Trophoblast cell (in vitro differentiated cells and primary cell): ENCODE results near the gene CHMP6.

Source experiments
- DNase-seq, 2 donors: peaks; one replicate each; pipeline ENCODE4 v3.0.0-alpha.2; 2016
- H2AFZ ChIP-seq: 2 replicates; pipeline ENCODE4 v1.6.1; 2013; ENCODE audit warnings: low read length, moderate library complexity, mild to moderate bottlenecking; ENCODE audit not compliant: insufficient read depth, poor library complexity
- H2AK5ac ChIP-seq: 2 replicates; pipeline ENCODE4 v1.6.1; 2013; ENCODE audit warnings: mild to moderate bottlenecking, low read length
- H2BK120ac ChIP-seq: 2 replicates; pipeline ENCODE4 v1.6.1; 2013; ENCODE audit warnings: low read length, mild to moderate bottlenecking, moderate library complexity; ENCODE audit not compliant: insufficient read depth, poor library complexity
- H2BK12ac ChIP-seq: 2 replicates; pipeline ENCODE4 v1.6.1; 2013; ENCODE audit warnings: mild to moderate bottlenecking, low read length, moderate library complexity
- H2BK5ac ChIP-seq: 2 replicates; pipeline ENCODE4 v1.6.1; 2013; ENCODE audit warnings: low read length, low read depth, moderate library complexity, mild to moderate bottlenecking; ENCODE audit not compliant: poor library complexity
- H3K14ac ChIP-seq: 2 replicates; pipeline ENCODE4 v1.6.1; 2013; ENCODE audit warnings: mild to moderate bottlenecking, low read length
- H3K18ac ChIP-seq: 2 replicates; pipeline ENCODE4 v1.6.1; 2013; ENCODE audit warnings: mild to moderate bottlenecking, low read length
- H3K23ac ChIP-seq: 2 replicates; pipeline ENCODE4 v1.6.1; 2013; ENCODE audit warnings: low read length
- H3K27ac ChIP-seq: 2 replicates; pipeline ENCODE4 v1.5.1; 2013; ENCODE audit warnings: low read depth, mild to moderate bottlenecking, inconsistent platforms, low read length, moderate library complexity
- H3K27me3 ChIP-seq: 2 replicates; pipeline ENCODE4 v1.6.1; 2013; ENCODE audit warnings: inconsistent platforms, mild to moderate bottlenecking, low read length, moderate library complexity; ENCODE audit not compliant: insufficient read depth
- H3K36me3 ChIP-seq, 2 experiments: 1 replicate in 1 of 2; 2 replicates in 1 of 2; pipeline ENCODE4 v1.6.1; 2013; ENCODE audit warnings: low read length in 2 of 2, mild to moderate bottlenecking in 2 of 2, moderate library complexity in 1 of 2; ENCODE audit not compliant: insufficient read depth in 2 of 2, control insufficient read depth in 1 of 2
- H3K4ac ChIP-seq: 2 replicates; pipeline ENCODE4 v1.6.1; 2013; ENCODE audit warnings: low read depth, mild to moderate bottlenecking, low read length, moderate library complexity
- H3K4me1 ChIP-seq, 2 experiments: 1 replicate in 1 of 2; 2 replicates in 1 of 2; pipeline ENCODE4 v1.6.1; 2013; ENCODE audit warnings: low read length in 2 of 2, mild to moderate bottlenecking in 2 of 2, moderate library complexity in 1 of 2; ENCODE audit not compliant: insufficient read depth in 2 of 2, control insufficient read depth in 1 of 2
- H3K4me2 ChIP-seq: 2 replicates; pipeline ENCODE4 v1.6.1; 2013; ENCODE audit warnings: inconsistent platforms, mild to moderate bottlenecking, low read length, moderate library complexity
- H3K4me3 ChIP-seq: 2 replicates; pipeline ENCODE4 v1.5.1; 2013; ENCODE audit warnings: mild to moderate bottlenecking, low read depth, low read length, inconsistent platforms
- H3K79me1 ChIP-seq: one replicate; pipeline ENCODE4 v1.6.1; 2013; ENCODE audit warnings: low read length
- H3K79me2 ChIP-seq: 2 replicates; pipeline ENCODE4 v1.6.1; 2013; ENCODE audit warnings: low read length, mild to moderate bottlenecking; ENCODE audit not compliant: control insufficient read depth, insufficient read depth, poor library complexity
- H3K9ac ChIP-seq: 2 replicates; pipeline ENCODE4 v1.6.1; 2013; ENCODE audit warnings: mild to moderate bottlenecking, low read length
- H3K9me3 ChIP-seq: 2 replicates; pipeline ENCODE4 v1.6.1; 2013; ENCODE audit warnings: low read depth, mild to moderate bottlenecking, control low read depth, inconsistent platforms, low read length; ENCODE audit not compliant: insufficient read depth
- H4K12ac ChIP-seq: 2 replicates; pipeline ENCODE4 v1.6.1; 2013; ENCODE audit warnings: low read depth, mild to moderate bottlenecking, low read length, moderate library complexity
- H4K8ac ChIP-seq: 2 replicates; pipeline ENCODE4 v1.6.1; 2013; ENCODE audit warnings: low read depth, mild to moderate bottlenecking, low read length, moderate library complexity
- H4K91ac ChIP-seq: one replicate; pipeline ENCODE4 v1.6.1; 2013; ENCODE audit warnings: low read depth, mild to moderate bottlenecking, low read length, moderate library complexity
- WGBS: extraction: QIAGEN DNeasy Blood & Tissue Kit; methylation state at CpG from one replicate; pipeline ENCODE4 v1.1.7; 2013; ENCODE audit warnings: missing lambda C conversion rate; ENCODE audit not compliant: insufficient read length, insufficient coverage; ENCODE audit errors: extremely low coverage; 5-methylcytosine and 5-hydroxymethylcytosine counted together

CHMP6 gene

DNA sequence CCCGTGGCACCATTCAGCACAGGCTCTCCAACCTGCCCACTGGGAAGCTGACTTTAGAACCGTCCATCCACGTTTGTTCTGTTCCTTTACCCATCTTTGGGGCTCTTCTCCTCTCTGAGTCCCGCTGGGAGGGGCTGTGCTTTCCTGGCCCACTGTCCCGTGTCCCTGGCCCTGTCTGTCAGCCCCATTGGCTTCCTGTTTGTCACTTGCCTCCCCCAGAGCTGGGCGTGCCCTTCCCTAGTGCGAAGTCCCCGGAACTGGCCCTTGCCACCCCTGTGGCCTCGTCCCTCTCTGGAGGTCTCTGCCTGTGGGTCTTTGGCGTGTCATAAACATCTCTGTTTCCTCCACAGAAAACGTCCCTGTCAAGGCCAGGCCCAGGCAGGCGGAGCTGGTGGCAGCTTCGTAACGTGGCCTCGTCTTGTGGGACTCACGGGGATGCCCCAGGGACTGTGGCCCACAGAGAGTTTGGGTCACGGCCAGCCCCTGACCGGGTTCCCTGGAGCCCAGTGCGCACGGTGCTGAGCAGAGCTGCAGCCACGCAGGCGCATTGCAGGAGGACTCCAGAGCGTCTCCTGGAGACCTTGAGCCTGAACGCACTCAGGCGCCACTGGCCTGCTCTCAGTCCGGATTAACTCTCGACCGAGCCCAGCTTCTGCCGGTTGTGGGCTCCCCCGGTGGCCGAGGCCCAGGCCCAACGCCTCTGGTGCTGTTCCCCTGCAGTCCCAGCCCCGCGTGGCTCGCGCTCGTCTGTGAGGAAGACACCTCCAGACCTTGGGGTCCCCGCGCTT, 7.3 kb downstream of the CHMP6 start:
- DNase-seq: no peak
- H3K14ac ChIP-seq: no peak overlapping the region
- no peak overlapping the region for H3K4ac ChIP-seq
- no peak overlapping the region for H3K9ac ChIP-seq
- no peak overlapping the region for H3K27ac ChIP-seq
- no peak overlapping the region for H2AK5ac ChIP-seq
- H3K23ac ChIP-seq: no peak overlapping the region
- H3K4me3 ChIP-seq: no peak overlapping the region
- peaks cover 6% of the 10 kb centered on the region for H3K9me3 ChIP-seq
- peaks cover 50 to 56% of the 10 kb centered on the region in 2 experiments for H3K36me3 ChIP-seq
- WGBS: no CpG with 5 or more reads among the region's 39 CpGs
- H3K4me2 ChIP-seq: no peak overlapping the region
- no peak overlapping the region for H4K8ac ChIP-seq
- H3K79me2 ChIP-seq: no peaks in the 10 kb centered on the region
- no peak overlapping the region for H4K91ac ChIP-seq
- no peaks in the 10 kb centered on the region for H3K79me1 ChIP-seq
- peaks cover 8% of the 10 kb centered on the region for H3K27me3 ChIP-seq
- no peak overlapping the region for H2BK120ac ChIP-seq
- no peak overlapping the region for H2AFZ ChIP-seq
- no peaks in the 10 kb centered on the region for H3K4me1 ChIP-seq
- H3K18ac ChIP-seq: no peak overlapping the region
- no peak overlapping the region for H2BK12ac ChIP-seq
- no peak overlapping the region for H4K12ac ChIP-seq
- H2BK5ac ChIP-seq: no peak overlapping the region

- Histone ChIP-seq H3K4me1 (no peaks in the 10 kb centered on the region), H3K23ac (no peak overlapping the region), H3K36me3 (peaks cover 50 to 53% of the 10 kb centered on the region in 2 experiments), H4K12ac (no peak overlapping the region), H3K79me1 (no peaks in the 10 kb centered on the region), H3K14ac (no peak overlapping the region), H2BK5ac (no peak overlapping the region), H3K79me2 (no peaks in the 10 kb centered on the region), H2AFZ (no peak overlapping the region), H4K91ac (no peak overlapping the region), H3K4ac (no peak overlapping the region), H3K4me3 (peak overlapping the region; percentile 21), H3K27me3 (peaks cover 14% of the 10 kb centered on the region), H3K9me3 (peaks cover 6% of the 10 kb centered on the region), H3K4me2 (no peak overlapping the region), H3K27ac (no peak overlapping the region), H3K9ac (no peak overlapping the region), H2AK5ac (no peak overlapping the region), H2BK120ac (no peak overlapping the region), H4K8ac (no peak overlapping the region), H2BK12ac (no peak overlapping the region), H3K18ac (no peak overlapping the region)
- WGBS: no CpG with 5 or more reads among the region's 40 CpGs
- DNase-seq: no peak
Measured at GRCh38 chr17:80999536-81000333, 8.1 kb downstream of the CHMP6 start.

- Histone ChIP-seq H3K14ac (no peak overlapping the region), H2AFZ (no peak overlapping the region), H4K91ac (no peak overlapping the region), H2BK5ac (no peak overlapping the region), H3K18ac (no peak overlapping the region), H3K79me2 (no peaks in the 10 kb centered on the region), H4K12ac (no peak overlapping the region), H4K8ac (no peak overlapping the region), H3K79me1 (no peaks in the 10 kb centered on the region), H3K4me3 (peak overlapping the region; percentile 21), H3K27ac (no peak overlapping the region), H3K9me3 (peaks cover 6% of the 10 kb centered on the region), H3K4me1 (no peaks in the 10 kb centered on the region), H3K23ac (no peak overlapping the region), H3K9ac (no peak overlapping the region), H3K27me3 (peaks cover 16% of the 10 kb centered on the region), H3K4ac (no peak overlapping the region), H2BK12ac (no peak overlapping the region), H3K4me2 (no peak overlapping the region), H3K36me3 (peaks cover 46 to 49% of the 10 kb centered on the region in 2 experiments), H2AK5ac (no peak overlapping the region), H2BK120ac (no peak overlapping the region)
- WGBS: no CpG with 5 or more reads among the region's 8 CpGs
- DNase-seq: no peak
Measured at GRCh38 chr17:81000334-81000630, 8.6 kb downstream of the CHMP6 start.

DNA sequence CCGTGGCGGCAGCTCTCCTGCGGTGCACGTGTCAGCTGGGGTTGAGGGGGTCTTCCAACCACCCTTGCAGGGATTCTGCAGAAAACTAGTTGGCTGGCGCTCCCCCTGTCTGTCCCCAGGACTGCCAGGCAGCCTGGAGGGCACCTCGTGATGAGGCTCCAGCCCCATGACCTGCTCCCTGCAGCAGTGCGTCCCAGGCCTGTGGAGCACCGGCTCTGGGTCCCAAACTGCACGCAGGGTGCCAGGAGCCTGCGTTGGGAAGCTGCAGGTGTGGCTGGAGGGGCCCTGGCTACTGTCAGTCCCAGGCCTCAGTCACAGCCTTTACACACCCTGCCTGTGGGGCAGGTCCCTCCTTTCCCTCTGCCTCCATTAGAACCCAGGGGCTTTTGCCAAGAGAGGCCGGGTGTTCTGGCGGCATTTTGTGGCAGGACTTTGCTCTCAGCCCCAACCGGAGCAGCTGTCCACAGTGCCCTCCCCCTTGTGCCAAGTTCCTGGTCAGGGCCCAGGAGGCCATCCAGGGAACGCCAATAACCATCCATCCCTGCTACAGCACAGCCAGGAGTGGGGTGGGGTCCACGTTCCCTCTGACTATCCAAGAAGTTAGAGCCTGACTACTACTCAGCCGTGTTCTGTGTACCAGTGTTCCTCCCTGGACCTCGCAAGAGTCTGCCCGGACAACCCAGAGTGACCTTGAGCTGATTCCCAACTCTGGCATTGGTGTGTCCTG, 9.2 kb downstream of the CHMP6 start:
- no CpG with 5 or more reads among the region's 18 CpGs for WGBS
- peaks cover 3% of the 10 kb centered on the region for H3K9me3 ChIP-seq

More for the DNA sequence above, 9.2 kb downstream of the CHMP6 start:
- Histone ChIP-seq H3K18ac (no peak overlapping the region), H2BK12ac (no peak overlapping the region), H3K79me2 (no peaks in the 10 kb centered on the region), H3K14ac (no peak overlapping the region), H3K4ac (no peak overlapping the region), H4K12ac (no peak overlapping the region), H3K9ac (no peak overlapping the region), H2BK120ac (no peak overlapping the region), H2AK5ac (no peak overlapping the region), H3K23ac (no peak overlapping the region), H3K4me1 (no peaks in the 10 kb centered on the region), H3K36me3 (peaks cover 41 to 44% of the 10 kb centered on the region in 2 experiments), H3K27ac (no peak overlapping the region), H3K4me3 (no peak overlapping the region), H3K4me2 (no peak overlapping the region), H2BK5ac (no peak overlapping the region), H3K27me3 (peaks cover 16% of the 10 kb centered on the region), H2AFZ (no peak overlapping the region), H4K91ac (no peak overlapping the region), H3K79me1 (no peaks in the 10 kb centered on the region), H4K8ac (no peak overlapping the region)
- DNase-seq: no peak
